ENCODE results near the gene NSUN7.

The NSUN7 gene

GRCh38 chr4:40737879-40738278, 11.9 kb upstream of the NSUN7 start:
- Histone ChIP-seq H3K4me3 (ENCODE audit: low read length, poor library complexity, severe bottlenecking) (no peak overlapping the region), H4K20me1 (ENCODE audit: insufficient read depth, low read length, poor library complexity, severe bottlenecking) (no peaks in the 10 kb centered on the region), H3F3A (ENCODE audit: low read depth) (no peaks in the 10 kb centered on the region), H3K36me3 (ENCODE audit: insufficient read depth, low read length) (no peaks in the 10 kb centered on the region), H2AFZ (ENCODE audit: low read length) (no peak overlapping the region), H3K79me2 (ENCODE audit: insufficient read depth, low read length) (no peaks in the 10 kb centered on the region), H3K27me3 (ENCODE audit: insufficient read depth, low read length, poor library complexity, severe bottlenecking) (no peaks in the 10 kb centered on the region), H3K9ac (ENCODE audit: low read depth, low read length, poor library complexity, severe bottlenecking) (no peak overlapping the region), H3K9me3 (ENCODE audit: insufficient read depth, low read depth, low read length) (no peaks in the 10 kb centered on the region), H3K9me2 (replicated peaks; ENCODE audit: low read depth, low read length) (no peaks in the 10 kb centered on the region), H3K4me2 (ENCODE audit: low read depth, low read length, poor library complexity, severe bottlenecking) (no peak overlapping the region), H3K4me1 (ENCODE audit: insufficient read depth, low read length, poor library complexity, severe bottlenecking) (no peaks in the 10 kb centered on the region)
- TF ChIP-seq, protein P1, sequence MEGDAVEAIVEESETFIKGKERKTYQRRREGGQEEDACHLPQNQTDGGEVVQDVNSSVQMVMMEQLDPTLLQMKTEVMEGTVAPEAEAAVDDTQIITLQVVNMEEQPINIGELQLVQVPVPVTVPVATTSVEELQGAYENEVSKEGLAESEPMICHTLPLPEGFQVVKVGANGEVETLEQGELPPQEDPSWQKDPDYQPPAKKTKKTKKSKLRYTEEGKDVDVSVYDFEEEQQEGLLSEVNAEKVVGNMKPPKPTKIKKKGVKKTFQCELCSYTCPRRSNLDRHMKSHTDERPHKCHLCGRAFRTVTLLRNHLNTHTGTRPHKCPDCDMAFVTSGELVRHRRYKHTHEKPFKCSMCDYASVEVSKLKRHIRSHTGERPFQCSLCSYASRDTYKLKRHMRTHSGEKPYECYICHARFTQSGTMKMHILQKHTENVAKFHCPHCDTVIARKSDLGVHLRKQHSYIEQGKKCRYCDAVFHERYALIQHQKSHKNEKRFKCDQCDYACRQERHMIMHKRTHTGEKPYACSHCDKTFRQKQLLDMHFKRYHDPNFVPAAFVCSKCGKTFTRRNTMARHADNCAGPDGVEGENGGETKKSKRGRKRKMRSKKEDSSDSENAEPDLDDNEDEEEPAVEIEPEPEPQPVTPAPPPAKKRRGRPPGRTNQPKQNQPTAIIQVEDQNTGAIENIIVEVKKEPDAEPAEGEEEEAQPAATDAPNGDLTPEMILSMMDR (conservative IDR thresholded peaks at IDR 0.05; ENCODE audit: low read length): no peak
- TF ChIP-seq EZH2phosphoT487 (IDR thresholded peaks at IDR 0.05; ENCODE audit: borderline replicate concordance): no peak

- no peaks in the 10 kb centered on the region for H3K79me2 ChIP-seq (ENCODE audit: insufficient read depth, low read length)
- no peaks in the 10 kb centered on the region for H3K9me2 ChIP-seq (replicated peaks; ENCODE audit: low read depth, low read length)
- H3K4me1 ChIP-seq (ENCODE audit: insufficient read depth, low read length, poor library complexity, severe bottlenecking): no peaks in the 10 kb centered on the region
- H3K4me3 ChIP-seq (ENCODE audit: low read length, poor library complexity, severe bottlenecking): no peak overlapping the region
- no peak overlapping the region for H3K9ac ChIP-seq (ENCODE audit: low read depth, low read length, poor library complexity, severe bottlenecking)
- no peak overlapping the region for H2AFZ ChIP-seq (ENCODE audit: low read length)
- H3K4me2 ChIP-seq (ENCODE audit: low read depth, low read length, poor library complexity, severe bottlenecking): no peak overlapping the region
- H3K36me3 ChIP-seq (ENCODE audit: insufficient read depth, low read length): no peaks in the 10 kb centered on the region
- TF ChIP-seq, protein P1 (conservative IDR thresholded peaks at IDR 0.05; ENCODE audit: low read length): no peak
- TF ChIP-seq EZH2phosphoT487 (IDR thresholded peaks at IDR 0.05; ENCODE audit: borderline replicate concordance): no peak
- no peaks in the 10 kb centered on the region for H3K27me3 ChIP-seq (ENCODE audit: insufficient read depth, low read length, poor library complexity, severe bottlenecking)
- H3F3A ChIP-seq (ENCODE audit: low read depth): no peaks in the 10 kb centered on the region
- H4K20me1 ChIP-seq (ENCODE audit: insufficient read depth, low read length, poor library complexity, severe bottlenecking): no peaks in the 10 kb centered on the region
- H3K9me3 ChIP-seq (ENCODE audit: insufficient read depth, low read depth, low read length): no peaks in the 10 kb centered on the region
Measured at GRCh38 chr4:40739347-40739746, 10.4 kb upstream of the NSUN7 start.

DNA sequence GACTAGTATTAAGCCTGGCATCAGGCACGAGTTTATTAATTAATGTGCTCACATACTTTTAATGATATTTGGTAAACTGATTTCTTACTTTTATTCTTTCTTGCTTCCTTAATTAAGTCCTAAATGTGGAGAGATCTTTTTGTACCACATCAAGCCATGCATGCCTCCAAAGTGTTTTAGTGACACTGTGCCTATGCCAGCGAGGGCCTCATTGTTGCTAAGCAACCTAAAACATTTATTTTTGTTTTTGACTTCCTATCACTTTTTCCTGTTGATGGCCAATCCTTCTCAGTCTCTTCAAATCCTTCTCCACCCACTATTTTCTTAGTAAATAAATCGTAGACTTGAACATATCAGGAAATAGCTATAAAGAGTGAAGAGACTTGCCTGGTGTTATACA, 5.5 kb upstream of the NSUN7 start:
- no peaks in the 10 kb centered on the region for H3K9me3 ChIP-seq (ENCODE audit: insufficient read depth, low read depth, low read length)
- no peak overlapping the region for H3K4me2 ChIP-seq (ENCODE audit: low read depth, low read length, poor library complexity, severe bottlenecking)
- H4K20me1 ChIP-seq (ENCODE audit: insufficient read depth, low read length, poor library complexity, severe bottlenecking): no peaks in the 10 kb centered on the region
- TF ChIP-seq, protein P1 (conservative IDR thresholded peaks at IDR 0.05; ENCODE audit: low read length): no peak
- TF ChIP-seq EZH2phosphoT487 (IDR thresholded peaks at IDR 0.05; ENCODE audit: borderline replicate concordance): no peak
- H3F3A ChIP-seq (ENCODE audit: low read depth): no peaks in the 10 kb centered on the region
- no peaks in the 10 kb centered on the region for H3K79me2 ChIP-seq (ENCODE audit: insufficient read depth, low read length)
- H3K36me3 ChIP-seq (ENCODE audit: insufficient read depth, low read length): no peaks in the 10 kb centered on the region
- no peaks in the 10 kb centered on the region for H3K9me2 ChIP-seq (replicated peaks; ENCODE audit: low read depth, low read length)
- no peak overlapping the region for H2AFZ ChIP-seq (ENCODE audit: low read length)
- no peak overlapping the region for H3K4me3 ChIP-seq (ENCODE audit: low read length, poor library complexity, severe bottlenecking)
- H3K9ac ChIP-seq (ENCODE audit: low read depth, low read length, poor library complexity, severe bottlenecking): no peak overlapping the region
- no peaks in the 10 kb centered on the region for H3K4me1 ChIP-seq (ENCODE audit: insufficient read depth, low read length, poor library complexity, severe bottlenecking)
- no peaks in the 10 kb centered on the region for H3K27me3 ChIP-seq (ENCODE audit: insufficient read depth, low read length, poor library complexity, severe bottlenecking)

Measured in Loucy (cell line).